Sciatic nerve (tissue), 2 donors: ENCODE measurements around the gene ZNF320. TPM values are rescaled to one million over a fixed set of nuclear protein-coding genes. Genes with fewer than 3 reads are reported as not detected.
"Not testable (repeated sequence)": the region's sequence is repeated elsewhere in the genome, so short reads cannot be mapped to it uniquely, and the experiment has no call there.

Experiments
- ATAC-seq: fragments of 200-7000 bp; cut with Tn5 transposase; one replicate; pipeline ENCODE4 v1.9.1; 2020; ENCODE audit warnings: mild to moderate bottlenecking, moderate library complexity
- DNase-seq: peaks from one replicate; pipeline ENCODE4 v3.0.0-alpha.2; 2020; ENCODE audit warnings: low spot score
- intact Hi-C: fragments of 100-400 bp; cut with DNase I; formaldehyde crosslinking; loops from one replicate; pipeline ENCODE4 v1.14.2; 2022
- total RNA-seq: library from RNA; stranded (reverse); fragmentation: NEBNext Ultra II Directional; extraction: Animal tissue kit (Norgen Biotek cat#: 25700); gene quantifications from one replicate; pipeline ENCODE4 v1.2.1, GENCODE V29; 2021
- donor health status: DM: no; HTN: no; CAD: no.
- donor health status: DM: no; HTN: no; CAD: no.

Gene ZNF320
- 12.1 TPM for total RNA-seq

GRCh38 chr19:52897138-52897935 is at the start of gene ZNF320:
Gene ZNF320 (minus strand): TSS chr19:52897635. CDS start chr19:52890255, 7,380 bp downstream.
- DNase-seq (peak; percentile 98), ATAC-seq (peak; percentile 100)
- intact Hi-C loops, result no loop called here

- DNase-seq, result no peak
- intact Hi-C loops, result no loop called here
- no peak for ATAC-seq
Measured at GRCh38 chr19:52946322-52947310, 49.2 kb upstream of the ZNF320 start.

- ATAC-seq (no peak), DNase-seq (no peak)
- intact Hi-C loops, result no loop called here
Measured at GRCh38 chr19:52945652-52946321, 48.4 kb upstream of the ZNF320 start.

GRCh38 chr19:52944703-52945493 is 47.5 kb upstream of the ZNF320 start:
- DNase-seq, intact Hi-C loops: not testable (repeated sequence)

GRCh38 chr19:52943884-52944643 is 46.6 kb upstream of the ZNF320 start:
- intact Hi-C loops, result no loop called here
- ATAC-seq (no peak), DNase-seq (no peak)

More at GRCh38 chr19:52944703-52945493, 47.5 kb upstream of the ZNF320 start:
- ATAC-seq, result not testable (repeated sequence)

- DNase-seq (no peak), ATAC-seq (no peak)
- intact Hi-C loops, result no loop called here
Measured at GRCh38 chr19:52943134-52943883, 45.9 kb upstream of the ZNF320 start.

- intact Hi-C loops, result no loop called here
- peak; percentile 95 for DNase-seq
- peak; percentile 99 for ATAC-seq
Measured at GRCh38 chr19:52942386-52943133, 45.1 kb upstream of the ZNF320 start.

- DNase-seq, result no peak
- intact Hi-C loops, result no loop called here
Measured at GRCh38 chr19:52941941-52942385, 44.5 kb upstream of the ZNF320 start.

GRCh38 chr19:52941523-52941922 is 44.1 kb upstream of the ZNF320 start:
- ATAC-seq, intact Hi-C loops, DNase-seq: not testable (repeated sequence)

More at GRCh38 chr19:52941941-52942385, 44.5 kb upstream of the ZNF320 start:
- ATAC-seq, result peak; percentile 75

GRCh38 chr19:52940905-52941304 is 43.5 kb upstream of the ZNF320 start:
- DNase-seq, intact Hi-C loops, ATAC-seq: not testable (repeated sequence)

- ATAC-seq (no peak), DNase-seq (no peak)
- intact Hi-C loops, result no loop called here
Measured at GRCh38 chr19:52938761-52939160, 41.3 kb upstream of the ZNF320 start.

- ATAC-seq (no peak), DNase-seq (no peak)
- intact Hi-C loops, result no loop called here
Measured at GRCh38 chr19:52936954-52937325, 39.5 kb upstream of the ZNF320 start.

GRCh38 chr19:52936151-52936953 is 38.9 kb upstream of the ZNF320 start:
- intact Hi-C loops, result no loop called here
- DNase-seq (no peak), ATAC-seq (no peak)

GRCh38 chr19:52935434-52935833 is 38.0 kb upstream of the ZNF320 start:
- no peak for DNase-seq
- no peak for ATAC-seq

GRCh38 chr19:52924641-52925040 is 27.2 kb upstream of the ZNF320 start:
- intact Hi-C loops, ATAC-seq, DNase-seq: not testable (repeated sequence)

More at GRCh38 chr19:52935434-52935833, 38.0 kb upstream of the ZNF320 start:
- intact Hi-C loops, result no loop called here
